ENCODE data around the gene OR56A4.

DNA sequence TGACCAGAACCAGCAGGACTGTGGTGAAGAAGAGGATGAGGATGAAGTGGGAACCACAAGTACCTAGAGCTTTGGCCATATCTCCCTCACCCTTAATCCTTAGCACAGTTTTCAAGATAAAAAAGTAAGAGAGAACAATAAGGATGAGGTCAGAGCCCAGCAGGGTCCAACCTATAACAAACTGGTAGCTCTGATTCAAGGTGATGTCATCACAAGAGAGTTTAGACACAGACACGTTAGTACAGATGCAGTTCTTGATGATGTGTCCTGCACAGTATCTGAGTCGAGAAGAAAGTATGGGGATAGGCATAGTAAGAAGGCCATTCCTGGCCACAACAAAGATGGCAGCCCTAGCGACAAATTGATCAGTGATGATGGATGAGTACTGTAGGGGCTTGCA is 39.0 kb downstream of the OR56A4 start:
- TF ChIP-seq, protein P1, sequence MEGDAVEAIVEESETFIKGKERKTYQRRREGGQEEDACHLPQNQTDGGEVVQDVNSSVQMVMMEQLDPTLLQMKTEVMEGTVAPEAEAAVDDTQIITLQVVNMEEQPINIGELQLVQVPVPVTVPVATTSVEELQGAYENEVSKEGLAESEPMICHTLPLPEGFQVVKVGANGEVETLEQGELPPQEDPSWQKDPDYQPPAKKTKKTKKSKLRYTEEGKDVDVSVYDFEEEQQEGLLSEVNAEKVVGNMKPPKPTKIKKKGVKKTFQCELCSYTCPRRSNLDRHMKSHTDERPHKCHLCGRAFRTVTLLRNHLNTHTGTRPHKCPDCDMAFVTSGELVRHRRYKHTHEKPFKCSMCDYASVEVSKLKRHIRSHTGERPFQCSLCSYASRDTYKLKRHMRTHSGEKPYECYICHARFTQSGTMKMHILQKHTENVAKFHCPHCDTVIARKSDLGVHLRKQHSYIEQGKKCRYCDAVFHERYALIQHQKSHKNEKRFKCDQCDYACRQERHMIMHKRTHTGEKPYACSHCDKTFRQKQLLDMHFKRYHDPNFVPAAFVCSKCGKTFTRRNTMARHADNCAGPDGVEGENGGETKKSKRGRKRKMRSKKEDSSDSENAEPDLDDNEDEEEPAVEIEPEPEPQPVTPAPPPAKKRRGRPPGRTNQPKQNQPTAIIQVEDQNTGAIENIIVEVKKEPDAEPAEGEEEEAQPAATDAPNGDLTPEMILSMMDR (IDR thresholded peaks at IDR 0.05): no peak
- TF ChIP-seq POLR2A (IDR thresholded peaks at IDR 0.05) (no peak), POLR2AphosphoS5 (IDR thresholded peaks at IDR 0.05) (no peak)
